NB4 (cell line): ENCODE measurements around the gene MACROD2.

ENCODE experiments used
- MYC ChIP-seq: IDR thresholded peaks from 2 replicates; pipeline ENCODE4 v1.6.1; 2011; ENCODE audit warnings: low read depth, low read length
- POLR2A ChIP-seq: IDR thresholded peaks from 2 replicates; pipeline ENCODE4 v1.6.1; 2011; ENCODE audit warnings: mild to moderate bottlenecking; ENCODE audit not compliant: insufficient read length; ENCODE audit errors: extremely low read depth
- TF ChIP-seq, protein P1 (sequence below): IDR thresholded peaks from one replicate; pipeline ENCODE4 v1.5.1; 2012; ENCODE audit warnings: low read depth, low read length

DNA sequence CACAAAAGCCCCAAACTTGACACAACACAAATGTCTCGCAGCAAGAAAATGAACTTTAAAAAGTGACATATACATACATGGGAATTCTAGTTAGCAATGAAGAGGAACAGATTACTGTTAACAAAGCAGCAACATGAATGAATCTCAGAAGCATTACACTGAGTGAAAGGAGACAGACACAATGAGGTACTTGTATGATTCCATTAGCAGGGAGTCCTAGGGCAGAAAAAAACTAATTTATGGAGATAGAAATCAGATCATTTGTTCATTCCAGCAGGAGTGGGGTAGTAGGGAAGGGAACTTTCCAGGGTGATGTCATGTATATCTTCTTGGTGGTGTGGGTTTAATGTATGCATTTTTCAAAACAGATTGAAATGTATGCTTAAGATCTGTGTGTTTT, 2053.6 kb downstream of the MACROD2 start:
- TF ChIP-seq, protein P1, sequence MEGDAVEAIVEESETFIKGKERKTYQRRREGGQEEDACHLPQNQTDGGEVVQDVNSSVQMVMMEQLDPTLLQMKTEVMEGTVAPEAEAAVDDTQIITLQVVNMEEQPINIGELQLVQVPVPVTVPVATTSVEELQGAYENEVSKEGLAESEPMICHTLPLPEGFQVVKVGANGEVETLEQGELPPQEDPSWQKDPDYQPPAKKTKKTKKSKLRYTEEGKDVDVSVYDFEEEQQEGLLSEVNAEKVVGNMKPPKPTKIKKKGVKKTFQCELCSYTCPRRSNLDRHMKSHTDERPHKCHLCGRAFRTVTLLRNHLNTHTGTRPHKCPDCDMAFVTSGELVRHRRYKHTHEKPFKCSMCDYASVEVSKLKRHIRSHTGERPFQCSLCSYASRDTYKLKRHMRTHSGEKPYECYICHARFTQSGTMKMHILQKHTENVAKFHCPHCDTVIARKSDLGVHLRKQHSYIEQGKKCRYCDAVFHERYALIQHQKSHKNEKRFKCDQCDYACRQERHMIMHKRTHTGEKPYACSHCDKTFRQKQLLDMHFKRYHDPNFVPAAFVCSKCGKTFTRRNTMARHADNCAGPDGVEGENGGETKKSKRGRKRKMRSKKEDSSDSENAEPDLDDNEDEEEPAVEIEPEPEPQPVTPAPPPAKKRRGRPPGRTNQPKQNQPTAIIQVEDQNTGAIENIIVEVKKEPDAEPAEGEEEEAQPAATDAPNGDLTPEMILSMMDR, result no peak
- TF ChIP-seq MYC (no peak), POLR2A (no peak)
